ENCODE results near the gene SALL1.

DNA sequence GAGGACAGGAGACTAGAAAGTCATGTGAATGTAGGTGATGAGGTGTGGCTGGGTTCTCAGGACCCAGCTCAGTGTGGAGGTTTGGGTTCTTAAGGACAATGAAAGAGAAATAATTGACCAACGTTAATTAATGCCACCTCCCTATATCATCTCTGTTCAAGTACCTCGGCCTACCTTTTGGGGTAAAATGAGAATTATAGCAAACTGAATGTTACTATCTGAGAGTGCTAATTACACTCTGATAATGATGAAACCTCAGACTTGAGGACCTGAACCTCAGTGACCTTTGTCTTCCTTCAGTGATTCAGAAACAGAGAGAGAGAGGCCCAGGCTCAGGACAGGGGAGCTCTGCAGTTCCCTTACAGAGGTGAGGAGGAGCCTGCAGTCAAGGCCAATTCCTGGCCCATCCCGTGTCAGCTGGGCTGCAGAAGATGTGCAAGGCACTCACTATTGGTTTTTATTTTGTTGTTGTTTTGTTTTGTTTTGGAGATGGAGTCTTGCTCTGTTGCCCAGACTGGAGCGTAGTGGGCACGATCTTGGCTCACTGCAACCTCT, 57.3 kb downstream of the SALL1 start:
- TF ChIP-seq SUZ12 (IDR thresholded peaks at IDR 0.05; ENCODE audit: low read length) = no peak
- TF ChIP-seq TAF1 (IDR thresholded peaks at IDR 0.05; ENCODE audit: low read depth, low read length) = no peak
- TF ChIP-seq MAFK (IDR thresholded peaks at IDR 0.05; ENCODE audit: low read depth, low read length) = no peak
- TF ChIP-seq POLR2A (IDR thresholded peaks at IDR 0.05; ENCODE audit: control extremely low read depth in 1 of 2, low read depth in 2 of 2, low read length in 2 of 2) = no peak
- TF ChIP-seq HDAC2 (IDR thresholded peaks at IDR 0.05; ENCODE audit: borderline replicate concordance in 1 of 2, low read depth in 2 of 2, low read length in 2 of 2) = no peak
- no peak for TF ChIP-seq GTF2F1 (IDR thresholded peaks at IDR 0.05; ENCODE audit: borderline replicate concordance, low read depth, low read length)
- no peak for TF ChIP-seq SRF (IDR thresholded peaks at IDR 0.05; ENCODE audit: low read depth, low read length)
- TF ChIP-seq YY1 (IDR thresholded peaks at IDR 0.05; ENCODE audit: low read depth, low read length) = no peak
- TF ChIP-seq MAX (IDR thresholded peaks at IDR 0.05) = no peak
- TF ChIP-seq, protein P1, sequence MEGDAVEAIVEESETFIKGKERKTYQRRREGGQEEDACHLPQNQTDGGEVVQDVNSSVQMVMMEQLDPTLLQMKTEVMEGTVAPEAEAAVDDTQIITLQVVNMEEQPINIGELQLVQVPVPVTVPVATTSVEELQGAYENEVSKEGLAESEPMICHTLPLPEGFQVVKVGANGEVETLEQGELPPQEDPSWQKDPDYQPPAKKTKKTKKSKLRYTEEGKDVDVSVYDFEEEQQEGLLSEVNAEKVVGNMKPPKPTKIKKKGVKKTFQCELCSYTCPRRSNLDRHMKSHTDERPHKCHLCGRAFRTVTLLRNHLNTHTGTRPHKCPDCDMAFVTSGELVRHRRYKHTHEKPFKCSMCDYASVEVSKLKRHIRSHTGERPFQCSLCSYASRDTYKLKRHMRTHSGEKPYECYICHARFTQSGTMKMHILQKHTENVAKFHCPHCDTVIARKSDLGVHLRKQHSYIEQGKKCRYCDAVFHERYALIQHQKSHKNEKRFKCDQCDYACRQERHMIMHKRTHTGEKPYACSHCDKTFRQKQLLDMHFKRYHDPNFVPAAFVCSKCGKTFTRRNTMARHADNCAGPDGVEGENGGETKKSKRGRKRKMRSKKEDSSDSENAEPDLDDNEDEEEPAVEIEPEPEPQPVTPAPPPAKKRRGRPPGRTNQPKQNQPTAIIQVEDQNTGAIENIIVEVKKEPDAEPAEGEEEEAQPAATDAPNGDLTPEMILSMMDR (IDR thresholded peaks at IDR 0.05; ENCODE audit: control extremely low read depth in 1 of 3, insufficient read depth in 1 of 3, low read depth in 1 of 3, low read length in 3 of 3) = no peak
- no peak for TF ChIP-seq BCL11A (IDR thresholded peaks at IDR 0.05; ENCODE audit: low read depth in 2 of 2, low read length in 2 of 2)
- TF ChIP-seq, protein P2, sequence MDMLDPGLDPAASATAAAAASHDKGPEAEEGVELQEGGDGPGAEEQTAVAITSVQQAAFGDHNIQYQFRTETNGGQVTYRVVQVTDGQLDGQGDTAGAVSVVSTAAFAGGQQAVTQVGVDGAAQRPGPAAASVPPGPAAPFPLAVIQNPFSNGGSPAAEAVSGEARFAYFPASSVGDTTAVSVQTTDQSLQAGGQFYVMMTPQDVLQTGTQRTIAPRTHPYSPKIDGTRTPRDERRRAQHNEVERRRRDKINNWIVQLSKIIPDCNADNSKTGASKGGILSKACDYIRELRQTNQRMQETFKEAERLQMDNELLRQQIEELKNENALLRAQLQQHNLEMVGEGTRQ (IDR thresholded peaks at IDR 0.05; ENCODE audit: low read length) = no peak
- no peak for TF ChIP-seq EP300 (IDR thresholded peaks at IDR 0.05; ENCODE audit: borderline replicate concordance in 1 of 2, low read depth in 2 of 2, low read length in 2 of 2)
- TF ChIP-seq CREB1 (IDR thresholded peaks at IDR 0.05) = no peak

All from H1 (cell line).